Measurements from ENCODE around the gene CPN1. TPM values are rescaled to one million over a fixed set of nuclear protein-coding genes. Genes with fewer than 3 reads are reported as not detected.

Gene CPN1
- total RNA-seq, 1 experiment from 2014 or later = 0.12 TPM

GRCh38 chr10:100124097-100124496, 42.4 kb upstream of the CPN1 start:
- Histone ChIP-seq H3K36me3 (ENCODE audit: control insufficient read depth in 1 of 2, insufficient read depth in 2 of 2, low read length in 2 of 2) (no peaks in the 10 kb centered on the region), H4K20me1 (ENCODE audit: insufficient read depth) (no peaks in the 10 kb centered on the region), H3K9me3 (ENCODE audit: control insufficient read depth in 1 of 2, insufficient read depth in 1 of 2, low read depth in 1 of 2, low read length in 2 of 2) (no peaks in the 10 kb centered on the region), H3K4me2 (ENCODE audit: low read length) (no peak overlapping the region), H3K27me3 (ENCODE audit: insufficient read depth, low read length) (no peaks in the 10 kb centered on the region), H3K27ac (ENCODE audit: low read depth, low read length) (no peak overlapping the region), H3K4me3 (replicated peaks in 1 of 2; ENCODE audit: low read depth in 1 of 2, low read length in 2 of 2) (no peak overlapping the region), H2AFZ (ENCODE audit: low read depth, low read length, poor library complexity, severe bottlenecking) (no peak overlapping the region), H3K79me2 (ENCODE audit: insufficient read depth, low read length) (no peaks in the 10 kb centered on the region), H3K9me2 (ENCODE audit: insufficient read depth) (no peaks in the 10 kb centered on the region), H3K4me1 (ENCODE audit: control insufficient read depth in 1 of 2, insufficient read depth in 2 of 2, low read length in 2 of 2) (no peaks in the 10 kb centered on the region), H3K9ac (ENCODE audit: low read length) (no peak overlapping the region)
- BruUV-seq (replicated peaks) = no TSS peak
- ATAC-seq (no peak), DNase-seq (ENCODE audit: low read depth, low spot score) (no peak)
- RAD21 ChIA-PET (ENCODE audit: low non-redundant PET in 1 of 2, low total read pairs in 2 of 2, uncharacterized antibody in 2 of 2, unreplicated experiment in 2 of 2) = no interaction called here
- intact Hi-C loops (cut with micrococcal nuclease) = no loop called here
- CTCF ChIA-PET = no interaction called here
- POLR2A ChIA-PET = no interaction called here
- TF ChIP-seq CEBPB (IDR thresholded peaks at IDR 0.05; ENCODE audit: low read depth) = no peak
- no peak for TF ChIP-seq EZH2 (IDR thresholded peaks at IDR 0.05)

GRCh38 chr10:100122780-100123179, 41.1 kb upstream of the CPN1 start:
- DNase-seq (ENCODE audit: low read depth, low spot score) (no peak), ATAC-seq (no peak)
- H3K4me1 ChIP-seq (ENCODE audit: control insufficient read depth in 1 of 2, insufficient read depth in 2 of 2, low read length in 2 of 2) = no peaks in the 10 kb centered on the region
- intact Hi-C loops (cut with micrococcal nuclease) = no loop called here
- H3K9me3 ChIP-seq (ENCODE audit: control insufficient read depth in 1 of 2, insufficient read depth in 1 of 2, low read depth in 1 of 2, low read length in 2 of 2) = no peaks in the 10 kb centered on the region
- no peak for TF ChIP-seq ELF1 (IDR thresholded peaks at IDR 0.05; ENCODE audit: borderline replicate concordance, low read depth)
- no peak for TF ChIP-seq MAX (IDR thresholded peaks at IDR 0.05)
- no peak for TF ChIP-seq SRF (IDR thresholded peaks at IDR 0.05; ENCODE audit: low read depth)
- TF ChIP-seq ZBTB33 (IDR thresholded peaks at IDR 0.05; ENCODE audit: extremely low read depth, insufficient replicate concordance, low read length) = no peak
- no peak for TF ChIP-seq FOSL1 (IDR thresholded peaks at IDR 0.05; ENCODE audit: low read depth)
- TF ChIP-seq ZFX (IDR thresholded peaks at IDR 0.05) = no peak
- no TSS peak for BruUV-seq (replicated peaks)
- H3K27ac ChIP-seq (ENCODE audit: low read depth, low read length) = no peak overlapping the region
- no peaks in the 10 kb centered on the region for H4K20me1 ChIP-seq (ENCODE audit: insufficient read depth)
- no peaks in the 10 kb centered on the region for H3K27me3 ChIP-seq (ENCODE audit: insufficient read depth, low read length)
- H3K4me2 ChIP-seq (ENCODE audit: low read length) = no peak overlapping the region
- ChIA-PET POLR2A (no interaction called here), CTCF (no interaction called here), RAD21 (ENCODE audit: low non-redundant PET in 1 of 2, low total read pairs in 2 of 2, uncharacterized antibody in 2 of 2, unreplicated experiment in 2 of 2) (no interaction called here)
- no peaks in the 10 kb centered on the region for H3K79me2 ChIP-seq (ENCODE audit: insufficient read depth, low read length)
- H3K9me2 ChIP-seq (ENCODE audit: insufficient read depth) = no peaks in the 10 kb centered on the region
- H2AFZ ChIP-seq (ENCODE audit: low read depth, low read length, poor library complexity, severe bottlenecking) = no peak overlapping the region
- H3K4me3 ChIP-seq (replicated peaks in 1 of 2; ENCODE audit: low read depth in 1 of 2, low read length in 2 of 2) = no peak overlapping the region
- no peak overlapping the region for H3K9ac ChIP-seq (ENCODE audit: low read length)
- no peaks in the 10 kb centered on the region for H3K36me3 ChIP-seq (ENCODE audit: control insufficient read depth in 1 of 2, insufficient read depth in 2 of 2, low read length in 2 of 2)
